ENCODE measurements around the gene PARP1. TPM values are rescaled to one million over a fixed set of nuclear protein-coding genes. Genes with fewer than 3 reads are reported as not detected.

The PARP1 gene
- total RNA-seq, 3 donors from 2014 or later, result 35.8 to 81.2 (median 63.2) TPM

DNA sequence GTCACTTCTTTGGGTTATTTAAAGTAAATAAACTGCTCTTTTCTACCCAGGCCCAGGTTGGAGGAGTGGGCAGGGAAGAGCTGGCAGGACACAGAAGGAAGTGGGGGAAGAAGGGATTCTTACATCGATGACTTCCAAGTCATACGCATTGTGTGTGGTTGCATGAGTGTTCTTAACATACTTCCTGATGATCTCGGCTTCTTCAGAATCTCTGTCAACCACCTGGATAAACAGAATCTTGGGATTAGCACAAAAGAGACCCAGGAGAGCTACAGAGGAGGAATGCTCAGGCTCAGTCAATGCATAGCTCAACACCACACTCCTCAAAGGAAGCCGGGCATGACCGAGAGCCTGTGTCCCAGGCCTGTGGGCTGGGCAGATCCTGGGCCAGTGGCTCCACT, 42.1 kb downstream of the PARP1 start:
- peaks cover 8% of the 10 kb centered on the region for H3K36me3 ChIP-seq (ENCODE audit: low read depth)
- DNase-seq, result no peak
- no peaks in the 10 kb centered on the region for H3K4me1 ChIP-seq (ENCODE audit: low read depth)
- no peak for TF ChIP-seq CTCF (IDR thresholded peaks at IDR 0.05)
- intact Hi-C loops (cut with DNase I, micrococcal nuclease), result no loop called here
- ATAC-seq, result no peak
- no peaks in the 10 kb centered on the region for H3K9me3 ChIP-seq
- H3K4me3 ChIP-seq, result no peak overlapping the region

GRCh38 chr1:226364901-226365565, 42.9 kb downstream of the PARP1 start:
- no peak for DNase-seq
- intact Hi-C loops (cut with DNase I, micrococcal nuclease), result no loop called here
- Histone ChIP-seq H3K9me3 (no peaks in the 10 kb centered on the region), H3K4me3 (no peak overlapping the region), H3K4me1 (ENCODE audit: low read depth) (no peaks in the 10 kb centered on the region), H3K36me3 (ENCODE audit: low read depth) (peaks cover 8% of the 10 kb centered on the region)
- ATAC-seq, result no peak
- TF ChIP-seq CTCF (IDR thresholded peaks at IDR 0.05), result no peak

DNA sequence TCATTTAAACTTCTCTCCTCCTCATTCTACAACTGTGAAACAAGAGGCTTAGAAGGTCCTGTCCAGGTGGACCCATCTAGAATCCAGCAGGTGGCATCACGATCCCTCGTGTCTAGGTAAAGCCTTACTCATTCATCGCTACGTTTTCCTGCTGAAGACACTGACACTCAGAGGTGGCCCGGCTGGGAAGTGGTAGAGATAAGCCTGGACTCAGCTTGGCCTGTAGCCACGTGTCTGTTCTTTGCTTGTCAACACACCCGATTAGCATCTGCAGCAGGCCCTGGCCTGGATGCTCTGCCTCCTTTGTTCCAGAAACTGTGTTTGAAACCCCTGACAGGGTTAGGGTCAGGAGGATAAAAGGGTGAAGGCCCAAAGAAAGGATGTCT, 43.4 kb downstream of the PARP1 start:
- H3K4me3 ChIP-seq, result no peak overlapping the region
- TF ChIP-seq CTCF (IDR thresholded peaks at IDR 0.05), result no peak
- intact Hi-C loops (cut with DNase I, micrococcal nuclease), result no loop called here
- DNase-seq (no peak), ATAC-seq (no peak)
- peaks cover 8% of the 10 kb centered on the region for H3K36me3 ChIP-seq (ENCODE audit: low read depth)
- H3K9me3 ChIP-seq, result no peaks in the 10 kb centered on the region
- H3K4me1 ChIP-seq (ENCODE audit: low read depth), result no peaks in the 10 kb centered on the region

GRCh38 chr1:226363801-226364513, 43.9 kb downstream of the PARP1 start:
- DNase-seq, result no peak
- no peak for ATAC-seq
- no peaks in the 10 kb centered on the region for H3K9me3 ChIP-seq
- intact Hi-C loops (cut with DNase I, micrococcal nuclease), result no loop called here
- peaks cover 8% of the 10 kb centered on the region for H3K36me3 ChIP-seq (ENCODE audit: low read depth)
- no peak for TF ChIP-seq CTCF (IDR thresholded peaks at IDR 0.05)
- H3K4me1 ChIP-seq (ENCODE audit: low read depth), result no peaks in the 10 kb centered on the region
- no peak overlapping the region for H3K4me3 ChIP-seq

DNA sequence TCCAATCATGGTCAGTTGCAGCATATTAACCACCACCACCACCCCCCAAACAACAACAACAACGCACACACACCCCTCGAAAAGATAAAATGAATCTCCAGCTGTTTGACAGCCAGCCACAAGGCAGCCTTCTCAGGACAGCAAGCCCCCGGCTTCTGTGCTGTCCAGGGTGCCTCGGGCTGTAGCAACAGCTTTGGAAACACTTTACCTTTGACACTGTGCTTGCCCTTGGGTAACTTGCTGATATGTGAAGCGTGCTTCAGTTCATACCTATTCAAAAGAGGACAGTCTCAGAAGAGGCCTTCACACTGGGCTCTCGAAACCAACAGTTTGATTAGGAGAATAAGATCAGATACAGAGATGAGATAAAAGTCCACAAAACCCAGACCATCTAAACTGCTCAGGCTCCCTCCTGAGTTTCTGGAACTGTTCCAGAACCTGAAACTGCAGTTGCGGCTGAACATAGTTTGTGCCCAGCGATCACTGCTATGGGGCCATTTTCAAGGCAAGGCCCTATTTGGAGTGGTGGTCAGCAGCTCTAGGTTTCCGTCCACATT, 44.9 kb downstream of the PARP1 start:
- Histone ChIP-seq H3K4me3 (no peak overlapping the region), H3K4me1 (ENCODE audit: low read depth) (no peaks in the 10 kb centered on the region), H3K36me3 (ENCODE audit: low read depth) (peaks cover 5% of the 10 kb centered on the region), H3K9me3 (no peaks in the 10 kb centered on the region)
- ATAC-seq (no peak), DNase-seq (no peak)
- intact Hi-C loops (cut with DNase I, micrococcal nuclease), result no loop called here
- no peak for TF ChIP-seq CTCF (IDR thresholded peaks at IDR 0.05)

All from mucosa of descending colon (tissue), 3 donors.